HG03521 (cell line): Measurements from ENCODE around the gene HCK.

Experiments used
- ATAC-seq: cut with Tn5 transposase; IDR thresholded peaks from one replicate; pipeline ENCODE4 v1.9.1; 2021; ENCODE audit warnings: mild to moderate bottlenecking, moderate library complexity; ENCODE audit not compliant: unreplicated experiment

Gene HCK

GRCh38 chr20:32052090-32052777, at the start of gene HCK:
HCK (plus strand) TSS chr20:32052242.
- ATAC-seq = no peak

GRCh38 chr20:32003325-32003724, 48.7 kb upstream of the HCK start:
- ATAC-seq = no peak

GRCh38 chr20:32004963-32005362, 47.1 kb upstream of the HCK start:
- no peak for ATAC-seq

- ATAC-seq = no peak
Observed at GRCh38 chr20:32006053-32006452, 46.0 kb upstream of the HCK start.

GRCh38 chr20:32006841-32007786, 44.9 kb upstream of the HCK start:
- ATAC-seq = no peak

GRCh38 chr20:32007787-32008616, 44.0 kb upstream of the HCK start:
- no peak for ATAC-seq

GRCh38 chr20:32009564-32009963, 42.5 kb upstream of the HCK start:
- no peak for ATAC-seq

GRCh38 chr20:32010101-32010500, 41.9 kb upstream of the HCK start, which contains the start of gene CCM2L:
CCM2L (plus strand) TSS chr20:32010438; CDS start chr20:32010455, 17 bp downstream.
- ATAC-seq = no peak

GRCh38 chr20:32010666-32011065, 41.4 kb upstream of the HCK start:
- no peak for ATAC-seq

- no peak for ATAC-seq
Observed at GRCh38 chr20:32012159-32012688, 39.8 kb upstream of the HCK start.

- no peak for ATAC-seq
Observed at GRCh38 chr20:32013326-32013725, 38.7 kb upstream of the HCK start.

- ATAC-seq = no peak
Observed at GRCh38 chr20:32017711-32018251, 34.3 kb upstream of the HCK start.

- no peak for ATAC-seq
Observed at GRCh38 chr20:32018269-32019155, 33.5 kb upstream of the HCK start.

GRCh38 chr20:32019156-32019510, 32.9 kb upstream of the HCK start:
- ATAC-seq = no peak

- ATAC-seq = no peak
Observed at GRCh38 chr20:32019563-32020463, 32.2 kb upstream of the HCK start.

GRCh38 chr20:32021091-32021490, 31.0 kb upstream of the HCK start:
- ATAC-seq = no peak

- ATAC-seq = no peak
Observed at GRCh38 chr20:32024683-32025295, 27.3 kb upstream of the HCK start.

- no peak for ATAC-seq
Observed at GRCh38 chr20:32027643-32028042, 24.4 kb upstream of the HCK start.
